Astrocyte of the spinal cord (primary cell): ENCODE data around the gene SORD.

Experiments
- DNase-seq: peaks from one replicate; pipeline ENCODE4 v3.0.0; 2011; ENCODE audit warnings: low read depth, low spot score
- H3K4me3 ChIP-seq: 2 replicates; pipeline ENCODE4 v1.5.1; 2011; ENCODE audit warnings: low read depth, mild to moderate bottlenecking, low read length, moderate library complexity
- CTCF ChIP-seq: IDR thresholded peaks from 2 replicates; pipeline ENCODE4 v1.5.1; 2012; ENCODE audit warnings: low read depth, mild to moderate bottlenecking, low read length, inconsistent platforms
- in situ Hi-C: cut with HindIII; loops from 2 replicates; pipeline ENCODE4 v1.10.0; 2017; ENCODE audit warnings: low sequenced_read_pairs

SORD gene

GRCh38 chr15:45106002-45106790, 83.2 kb downstream of the SORD start:
- no peak for TF ChIP-seq CTCF
- H3K4me3 ChIP-seq = no peak overlapping the region
- in situ Hi-C loops = no loop called here
- no peak for DNase-seq

GRCh38 chr15:45107941-45108630, 85.1 kb downstream of the SORD start:
- H3K4me3 ChIP-seq = no peak overlapping the region
- no peak for DNase-seq
- in situ Hi-C loops = no loop called here
- no peak for TF ChIP-seq CTCF

GRCh38 chr15:45110256-45110820, 87.3 kb downstream of the SORD start:
- DNase-seq = no peak
- TF ChIP-seq CTCF = peak; percentile 28
- no peak overlapping the region for H3K4me3 ChIP-seq
- in situ Hi-C loops = no loop called here

GRCh38 chr15:45111390-45112142, 88.6 kb downstream of the SORD start:
- in situ Hi-C loops = no loop called here
- no peak for DNase-seq
- H3K4me3 ChIP-seq = no peak overlapping the region
- TF ChIP-seq CTCF = no peak

GRCh38 chr15:45112143-45112590, 89.2 kb downstream of the SORD start:
- no peak for DNase-seq
- in situ Hi-C loops = no loop called here
- no peak overlapping the region for H3K4me3 ChIP-seq
- no peak for TF ChIP-seq CTCF
